HG03432 (cell line): ENCODE data around the gene SLC7A5.
"Not testable (repeated sequence)": the region's sequence is repeated elsewhere in the genome, so short reads cannot be mapped to it uniquely, and the experiment has no call there.

Experiments
- ATAC-seq: cut with Tn5 transposase; IDR thresholded peaks from one replicate; pipeline ENCODE4 v1.9.1; 2021; ENCODE audit warnings: mild to moderate bottlenecking, moderate library complexity; ENCODE audit not compliant: unreplicated experiment

SLC7A5 gene

DNA sequence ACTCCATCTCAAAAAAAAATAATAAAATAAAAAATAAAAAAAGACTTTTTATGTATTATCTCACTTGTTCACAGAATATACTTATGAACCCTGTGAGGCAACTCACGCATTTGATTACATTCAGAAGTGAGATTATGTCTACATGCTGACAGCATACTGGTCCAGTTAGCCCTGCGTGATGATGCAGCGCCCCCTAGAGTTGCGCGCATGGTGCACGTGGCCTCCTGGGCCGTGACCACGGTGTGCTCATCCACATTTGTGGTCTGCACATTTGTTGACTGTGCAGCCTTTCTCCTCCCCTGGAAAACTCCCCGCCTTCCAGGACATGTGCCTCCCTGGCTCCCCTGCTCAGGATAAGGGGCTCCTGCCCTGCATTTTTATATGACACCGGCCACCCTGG is 20.5 kb upstream of the SLC7A5 start:
- not testable (repeated sequence) for ATAC-seq

DNA sequence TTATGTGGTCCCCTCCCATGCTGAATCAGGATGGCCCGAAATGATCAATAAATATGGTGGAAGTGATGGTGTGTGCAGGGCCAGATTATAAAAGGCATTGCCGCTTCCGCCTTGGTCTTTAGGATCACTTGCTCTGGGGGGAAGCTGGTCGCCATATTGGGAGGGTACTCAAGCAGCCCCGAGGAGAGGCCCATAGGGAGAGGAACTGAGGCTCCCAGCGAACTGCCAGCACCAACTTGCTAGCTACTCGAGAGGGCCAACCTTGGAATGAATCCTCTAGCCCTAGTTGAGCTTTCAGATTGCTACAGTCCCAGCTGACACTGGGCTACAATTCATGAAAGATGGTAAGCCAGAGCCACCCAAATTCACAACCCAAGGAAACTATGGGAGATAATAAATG is 19.0 kb upstream of the SLC7A5 start:
- ATAC-seq: not testable (repeated sequence)

DNA sequence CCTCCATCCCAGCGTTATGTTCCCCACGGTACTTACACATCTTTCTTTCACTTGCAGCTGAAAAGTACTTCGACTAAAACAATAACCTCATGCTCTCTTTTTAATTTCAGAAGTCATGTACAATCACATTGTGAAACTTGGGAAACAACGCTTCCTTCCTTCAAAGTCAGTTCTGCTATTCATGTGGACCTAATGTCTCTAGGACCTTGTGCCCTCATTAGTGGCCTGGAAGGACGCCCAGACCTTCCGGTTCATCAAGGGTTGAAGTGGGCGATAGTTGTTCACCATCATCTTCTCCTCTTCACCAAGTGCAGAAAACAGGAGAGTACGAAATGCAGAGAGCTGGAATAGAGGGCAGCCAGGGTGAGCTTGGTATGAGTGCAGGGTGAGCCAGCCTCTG is 18.6 kb upstream of the SLC7A5 start:
- not testable (repeated sequence) for ATAC-seq

DNA sequence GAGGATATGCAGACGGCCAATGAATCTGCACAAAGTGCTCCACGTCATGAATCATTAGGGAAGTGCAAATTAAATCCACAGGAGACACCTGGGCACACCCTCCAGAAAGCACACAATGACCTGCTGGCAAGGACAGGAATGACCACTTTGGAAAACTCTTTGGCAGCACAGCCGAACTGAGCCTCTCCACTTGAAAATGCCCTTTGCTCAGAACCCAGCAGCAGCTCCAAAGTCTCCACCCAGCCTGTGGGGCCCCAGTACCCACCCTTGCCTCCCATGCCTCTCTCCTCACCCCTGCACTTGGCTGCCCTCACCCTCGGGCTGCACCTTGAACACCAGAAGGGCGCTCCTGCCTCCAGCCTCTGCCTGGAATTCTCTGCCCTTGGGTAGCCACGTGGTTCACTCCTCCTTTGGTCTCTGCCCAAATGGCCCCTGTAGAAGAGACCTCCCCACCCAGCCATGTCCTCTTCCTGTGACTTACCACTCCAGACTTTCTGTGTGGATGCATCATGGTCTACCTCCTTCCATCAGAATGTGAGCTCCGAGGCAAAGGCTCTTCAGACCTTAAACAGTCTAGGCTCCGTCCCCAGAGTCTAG is 16.2 kb upstream of the SLC7A5 start:
- not testable (repeated sequence) for ATAC-seq

DNA sequence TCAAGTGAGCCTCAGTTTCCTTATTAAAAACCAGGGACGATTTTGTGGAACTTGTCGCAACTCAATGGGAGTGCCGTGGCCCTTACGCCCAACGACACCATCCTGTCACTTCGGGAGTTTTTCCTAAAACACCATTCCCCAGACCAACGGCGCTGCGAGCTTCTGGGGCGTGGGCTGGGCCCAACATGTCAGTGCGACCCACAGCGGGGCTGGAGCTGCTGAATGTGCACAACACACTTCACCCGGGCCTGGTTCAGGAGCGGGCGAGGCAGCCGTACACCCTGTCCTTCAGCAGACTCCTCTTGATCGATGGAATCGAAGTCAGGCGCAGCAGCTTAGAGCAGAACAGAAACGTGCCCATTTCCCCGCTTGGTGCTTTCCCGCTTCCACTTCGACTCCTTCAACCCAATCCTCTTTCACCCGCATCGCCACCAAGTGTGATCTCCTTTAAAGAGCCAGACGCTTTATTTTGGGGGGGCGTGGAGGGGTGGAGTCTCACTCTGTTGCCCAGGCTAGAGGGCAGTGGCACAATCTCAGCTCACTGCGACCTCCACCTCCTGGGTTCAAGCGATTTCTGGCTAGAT is 13.2 kb upstream of the SLC7A5 start:
- no peak for ATAC-seq

DNA sequence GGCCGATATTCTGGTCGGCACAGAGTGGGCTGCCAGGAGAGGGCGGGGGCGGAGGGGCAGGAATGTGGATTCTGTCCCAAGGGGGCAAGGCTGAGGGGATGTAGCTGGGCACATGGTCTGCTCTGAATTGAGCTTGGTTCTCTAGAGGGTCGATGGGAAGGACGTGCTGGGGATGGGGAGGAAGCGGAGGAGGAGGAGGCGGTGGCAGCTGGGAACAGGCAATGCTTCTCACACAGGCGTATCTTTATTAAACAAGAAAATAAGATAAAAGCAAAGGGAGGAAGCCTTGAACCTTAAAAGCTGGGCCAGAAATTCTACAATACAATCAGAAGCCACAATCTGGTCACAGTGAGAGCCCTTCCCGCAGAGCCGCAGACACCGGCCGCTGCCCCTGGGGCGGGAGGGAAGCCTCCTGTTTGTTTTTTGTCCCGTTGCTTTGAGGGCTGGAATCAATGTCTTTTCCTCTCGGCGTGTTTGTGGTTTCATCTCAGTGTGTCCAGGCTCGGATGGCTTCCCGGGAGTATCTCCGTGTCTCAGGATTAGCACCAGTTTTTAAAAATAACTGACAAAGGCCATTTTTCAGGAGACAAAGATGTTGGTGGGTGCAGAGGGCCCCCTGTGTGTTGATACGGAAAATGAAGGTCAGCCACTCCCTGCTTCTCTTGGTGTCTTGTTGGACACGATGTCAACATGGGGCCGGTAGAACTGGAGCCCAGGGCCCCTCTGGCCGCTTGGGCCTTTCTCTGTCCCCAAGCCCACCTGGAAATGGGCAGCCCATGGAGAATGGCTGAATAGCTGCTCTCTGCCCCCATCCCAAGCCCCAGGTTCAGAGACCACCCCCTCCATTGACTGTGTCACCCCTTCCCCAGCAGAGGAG is 12.3 kb upstream of the SLC7A5 start:
- no peak for ATAC-seq

DNA sequence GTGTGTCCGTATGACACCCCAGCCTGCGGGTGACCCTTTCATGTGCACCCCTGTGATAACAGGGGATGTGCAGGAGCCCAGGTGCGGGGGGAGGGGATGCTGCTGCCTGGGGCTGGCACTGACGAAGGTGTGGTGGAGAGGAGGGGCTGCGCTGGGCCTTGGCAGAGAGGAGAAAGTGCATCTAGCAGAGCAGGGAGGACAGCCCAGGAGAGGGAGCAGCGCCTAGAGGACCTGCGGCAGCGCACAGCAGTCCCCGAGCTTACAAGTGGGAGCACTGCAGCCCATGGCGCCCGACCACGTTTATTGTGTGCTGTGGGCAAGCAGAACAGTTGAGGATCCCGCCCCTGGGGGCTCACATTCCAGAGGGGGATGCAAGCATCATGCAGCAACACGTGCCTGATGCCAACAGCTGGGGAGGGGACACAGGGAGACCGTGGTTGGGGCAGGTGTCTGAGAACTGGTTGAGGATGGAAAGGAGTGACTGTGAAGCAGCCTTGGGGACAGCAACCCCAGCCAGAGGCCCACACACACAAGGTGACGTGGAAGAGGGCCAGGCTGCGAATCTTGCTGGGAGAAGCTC is 10.9 kb upstream of the SLC7A5 start:
- no peak for ATAC-seq

DNA sequence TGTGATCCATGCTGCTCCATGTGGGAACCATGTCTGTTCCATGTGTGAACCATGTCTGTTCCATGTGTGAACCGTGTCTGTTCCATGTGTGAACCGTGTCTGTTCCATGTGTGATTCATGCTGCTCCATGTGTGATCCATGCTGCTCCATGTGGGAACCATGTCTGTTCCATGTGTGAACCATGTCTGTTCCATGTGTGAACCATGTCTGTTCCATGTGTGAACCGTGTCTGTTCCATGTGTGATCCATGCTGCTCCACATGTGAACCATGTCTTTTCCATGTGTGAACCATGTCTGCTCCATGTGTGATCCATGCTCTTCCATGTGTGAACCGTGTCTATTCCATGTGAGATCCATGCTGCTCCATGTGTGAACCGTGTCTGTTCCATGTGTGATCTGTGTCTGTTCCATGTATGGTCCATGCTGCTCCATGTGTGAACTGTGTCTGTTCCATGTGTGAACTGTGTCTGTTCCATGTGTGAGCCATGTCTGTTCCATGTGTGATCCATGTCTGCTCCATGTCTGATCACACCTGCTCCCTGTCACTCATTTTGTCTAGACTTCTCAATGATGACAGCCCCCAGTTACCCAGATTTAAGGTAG is 10.2 kb upstream of the SLC7A5 start:
- not testable (repeated sequence) for ATAC-seq

DNA sequence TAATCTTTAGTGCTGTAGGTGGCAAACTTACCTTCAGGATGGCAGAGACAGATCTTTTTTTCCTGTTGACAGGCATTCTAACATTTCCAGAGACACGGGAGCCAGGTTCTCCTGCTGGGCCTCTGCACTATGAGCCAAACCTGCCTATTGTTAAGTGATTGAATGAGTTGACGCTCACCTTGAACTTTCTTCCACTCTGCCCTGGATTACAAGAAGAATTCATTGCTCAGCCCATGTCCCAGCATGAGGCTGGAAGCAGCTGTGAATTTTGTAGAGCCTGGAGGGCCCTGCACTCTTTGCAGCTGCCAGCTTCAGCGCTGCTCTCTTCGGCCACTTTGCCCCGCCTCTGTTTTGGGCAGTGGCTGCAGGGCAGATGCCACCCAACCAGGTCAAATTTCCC is 9.4 kb upstream of the SLC7A5 start:
- ATAC-seq: no peak

DNA sequence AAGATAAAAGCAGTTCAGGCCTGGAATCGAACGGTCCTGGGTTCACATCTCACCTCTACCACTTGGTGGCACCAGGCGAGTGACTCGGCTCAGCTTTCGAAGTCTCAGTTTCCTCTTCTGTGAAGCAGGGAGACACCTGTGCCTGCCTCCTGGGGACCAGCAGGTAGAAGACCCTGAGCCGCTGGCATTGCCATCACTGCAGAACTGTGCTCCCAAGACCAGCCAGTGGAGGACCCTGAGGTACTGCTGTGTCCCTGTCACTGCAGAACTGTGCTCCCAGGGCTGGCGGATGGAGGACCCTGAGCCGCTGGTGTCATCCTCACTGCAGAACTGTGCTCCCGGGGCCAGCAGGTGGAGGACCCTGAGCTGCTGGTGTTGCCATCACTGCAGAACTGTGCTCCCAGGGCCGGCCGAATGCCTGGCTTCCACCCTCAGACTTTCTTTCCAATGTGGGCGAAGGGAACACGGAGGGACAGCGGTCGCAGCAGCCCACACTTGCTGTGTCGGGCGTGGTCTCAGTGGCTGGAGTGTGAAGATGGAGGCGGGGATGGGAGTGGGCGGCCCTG is 8.7 kb upstream of the SLC7A5 start:
- ATAC-seq: no peak

DNA sequence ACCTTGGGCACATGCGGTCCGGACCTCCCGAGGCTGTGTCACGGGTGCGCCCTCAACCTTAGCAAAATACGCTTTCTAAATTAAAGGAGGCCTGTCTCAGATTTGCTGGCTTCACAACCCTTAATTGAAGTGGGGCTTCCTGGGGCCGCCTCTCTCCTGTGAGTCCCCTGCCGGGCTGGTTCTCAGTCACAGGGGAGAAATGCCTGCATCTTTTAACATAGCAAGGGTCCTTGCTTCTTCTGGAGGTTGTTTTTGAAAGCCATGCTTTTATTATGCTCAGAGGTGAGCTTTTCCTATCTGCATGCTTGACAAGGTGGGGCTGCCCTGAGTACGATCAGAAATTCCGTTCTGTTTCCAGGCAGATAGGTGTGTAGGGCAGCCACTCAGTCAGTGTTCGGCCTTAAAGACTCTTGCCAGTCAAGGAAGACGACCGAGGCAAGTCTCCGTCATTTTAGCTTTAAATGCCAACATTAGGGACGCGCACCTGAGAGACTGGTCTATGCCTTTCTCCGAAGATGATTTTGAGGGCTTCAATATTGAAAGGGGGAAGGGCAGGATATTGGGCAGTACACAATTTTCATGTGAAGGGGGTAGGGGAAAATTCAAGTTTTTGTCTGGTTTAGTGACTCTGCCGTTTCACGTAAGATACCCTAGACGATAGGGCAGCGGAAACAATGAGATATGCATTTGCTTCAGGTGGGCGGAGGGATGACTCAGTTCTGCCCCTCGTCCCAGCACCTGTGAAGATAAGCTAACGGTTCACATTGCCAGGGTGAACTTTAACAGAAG is 5.5 kb upstream of the SLC7A5 start:
- no peak for ATAC-seq

DNA sequence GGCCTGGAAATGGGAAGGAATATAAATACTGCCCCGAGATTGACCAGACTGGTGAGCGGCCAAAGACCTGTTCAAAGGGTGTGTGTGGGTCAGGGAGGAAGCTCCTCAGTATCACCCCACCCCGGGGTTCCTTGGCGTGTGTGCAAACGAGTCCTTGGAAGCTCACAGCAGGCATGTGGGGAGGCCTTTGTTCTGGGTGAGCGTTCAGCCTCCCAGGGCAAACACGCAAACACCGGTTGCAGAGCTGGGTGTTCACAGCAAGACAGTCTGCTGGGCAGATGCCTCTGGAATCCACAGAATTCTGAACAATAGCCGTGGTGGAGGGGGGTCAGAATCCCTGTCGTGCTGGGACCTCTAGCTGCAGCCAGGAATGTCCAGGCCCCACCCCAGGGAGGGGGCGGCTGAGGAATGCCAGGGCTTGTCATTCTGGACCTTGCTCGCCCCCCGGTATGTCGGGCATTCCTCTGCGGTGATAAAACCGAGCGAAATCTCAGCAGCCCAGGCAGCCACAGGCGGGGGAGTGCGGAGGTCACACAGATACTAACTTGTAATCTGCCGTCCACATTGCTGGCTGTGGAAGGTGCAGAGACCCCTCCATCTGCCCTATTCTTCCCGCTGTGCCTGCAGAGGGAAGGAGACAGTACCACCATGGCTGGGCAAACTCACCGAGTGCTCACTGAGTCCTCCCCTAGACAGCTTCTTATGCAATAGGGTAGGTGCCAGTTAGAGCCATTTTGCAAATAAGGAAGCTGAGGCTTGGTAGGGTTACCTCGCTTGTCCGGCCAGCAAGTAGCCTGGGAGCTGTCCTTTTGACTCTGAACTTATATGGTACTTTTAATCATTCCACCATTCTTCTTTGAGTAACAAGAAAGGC is 1.3 kb upstream of the SLC7A5 start:
- ATAC-seq: not testable (repeated sequence)

DNA sequence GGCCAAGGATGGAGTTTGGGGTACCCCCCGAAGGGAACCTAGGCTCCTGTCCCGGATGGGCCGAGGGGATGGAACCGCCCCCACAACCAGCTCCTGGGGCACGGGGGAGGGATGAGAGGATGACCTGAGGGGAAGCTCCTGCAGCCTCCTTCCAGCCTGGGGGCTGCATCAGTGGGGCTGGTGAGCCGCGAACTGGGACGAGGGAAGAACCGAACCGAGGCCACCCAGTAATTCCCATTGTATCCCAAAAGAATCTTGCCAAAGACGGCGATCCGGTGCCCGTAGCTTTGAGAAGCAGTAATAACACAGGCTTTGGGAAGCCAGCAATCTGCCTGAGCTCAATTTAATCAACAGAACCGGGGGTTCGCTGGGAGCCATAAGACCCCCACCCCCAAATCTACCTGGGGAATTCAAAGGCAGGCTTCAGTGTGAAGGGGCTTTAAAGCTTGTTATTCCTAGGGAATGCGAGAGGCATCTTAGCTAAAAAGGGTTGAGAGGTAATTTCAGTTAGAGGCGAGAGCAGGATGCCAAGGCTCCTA is 641 bp upstream of the SLC7A5 start:
- not testable (repeated sequence) for ATAC-seq

DNA sequence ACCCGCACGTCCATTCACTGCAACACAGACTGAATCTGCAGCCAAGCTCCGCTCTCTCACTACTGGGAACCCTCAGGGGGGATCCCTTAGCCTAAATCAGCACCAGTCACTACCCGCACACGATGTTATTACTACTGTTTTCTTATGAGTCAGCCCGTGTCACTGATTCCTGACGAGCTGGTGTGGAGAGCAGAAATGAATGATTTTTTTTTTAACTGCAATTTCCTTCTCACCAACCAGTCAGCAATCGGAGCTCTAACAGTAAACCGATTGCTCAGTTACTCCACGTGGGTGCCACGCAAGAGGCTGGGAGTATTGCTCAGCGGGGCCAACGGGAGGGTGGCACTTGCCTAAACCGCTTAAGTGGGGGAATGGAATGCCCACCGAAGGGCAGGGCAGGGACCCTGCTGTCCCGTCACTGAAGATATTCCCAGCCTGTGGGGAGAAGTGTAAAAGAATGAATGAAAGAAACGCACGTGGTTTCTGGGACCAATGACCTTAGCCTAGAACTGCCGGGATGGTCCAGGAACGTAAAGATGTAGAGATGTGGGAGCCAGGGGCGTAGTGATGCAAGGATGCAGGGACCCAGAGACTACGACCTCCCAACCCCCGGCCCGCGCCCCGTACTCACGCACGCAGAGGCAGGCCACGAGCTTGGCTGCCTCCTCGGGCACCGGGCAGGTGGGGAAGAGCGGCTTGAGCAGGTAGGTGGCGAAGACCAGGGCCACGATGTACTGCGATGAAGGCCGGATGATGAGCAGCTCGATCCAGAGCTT is 865 bp downstream of the SLC7A5 start:
- ATAC-seq: peak; percentile 26

DNA sequence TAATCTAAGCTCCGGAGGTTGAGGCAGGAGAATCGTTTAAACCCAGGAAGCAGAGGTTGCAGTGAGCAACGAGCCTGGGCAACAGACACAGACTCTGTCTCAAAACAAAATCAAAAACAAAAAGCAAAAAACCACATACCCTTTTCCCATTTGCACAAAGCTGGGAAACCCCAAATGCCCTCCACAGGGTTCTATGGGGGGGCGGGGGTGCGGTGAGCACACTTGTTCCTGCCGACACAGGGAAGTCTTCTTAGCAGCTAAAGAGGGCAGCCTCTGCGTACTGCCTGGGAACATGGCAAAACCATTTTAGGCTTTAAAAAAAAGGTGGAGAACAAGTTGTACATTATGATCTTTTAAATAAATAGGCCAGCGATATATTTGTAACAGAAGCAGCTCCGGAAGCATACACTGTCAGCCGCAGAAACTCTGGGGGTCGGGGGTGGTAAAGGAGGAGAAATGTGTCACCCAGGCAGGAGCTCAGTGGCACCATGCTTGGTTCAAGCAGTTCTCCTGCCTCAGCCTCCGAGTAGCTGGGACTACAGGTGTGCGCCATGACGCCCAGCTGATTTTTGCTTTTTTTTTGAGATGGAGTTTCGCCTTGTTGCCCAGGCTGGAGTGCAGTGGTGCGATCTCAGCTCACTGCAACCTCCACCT is 3.3 kb downstream of the SLC7A5 start:
- not testable (repeated sequence) for ATAC-seq

DNA sequence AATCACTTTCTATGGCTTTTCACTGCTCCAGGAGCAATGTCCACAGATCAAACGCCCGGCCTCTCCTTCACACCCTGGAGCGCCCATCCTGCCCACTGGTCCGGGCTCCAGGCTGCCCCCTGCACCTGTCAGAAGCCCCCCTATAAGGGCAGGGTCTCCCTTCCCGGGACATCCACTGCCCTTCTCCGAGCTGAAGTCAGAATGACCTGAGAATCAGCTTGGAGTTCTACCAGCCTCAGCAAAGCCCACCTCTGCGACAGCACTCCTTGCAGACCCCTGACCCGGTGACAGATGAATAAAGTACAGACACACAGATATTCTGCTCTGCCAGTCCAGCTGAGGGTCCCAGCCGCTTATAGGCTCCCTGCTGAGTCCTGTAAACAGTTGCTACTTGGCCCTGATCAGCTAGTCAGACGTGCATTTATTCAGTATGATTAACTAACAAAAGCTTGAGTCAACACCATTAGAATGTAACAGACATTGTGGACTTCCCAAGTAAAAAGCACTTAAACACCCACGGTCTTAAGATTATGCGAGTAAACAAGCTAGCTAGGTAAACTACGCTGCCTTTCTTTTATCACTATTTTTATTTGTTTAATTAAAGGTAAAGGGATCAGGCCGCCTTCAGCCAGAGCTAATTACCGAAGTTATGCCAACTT is 4.8 kb downstream of the SLC7A5 start:
- no peak for ATAC-seq

DNA sequence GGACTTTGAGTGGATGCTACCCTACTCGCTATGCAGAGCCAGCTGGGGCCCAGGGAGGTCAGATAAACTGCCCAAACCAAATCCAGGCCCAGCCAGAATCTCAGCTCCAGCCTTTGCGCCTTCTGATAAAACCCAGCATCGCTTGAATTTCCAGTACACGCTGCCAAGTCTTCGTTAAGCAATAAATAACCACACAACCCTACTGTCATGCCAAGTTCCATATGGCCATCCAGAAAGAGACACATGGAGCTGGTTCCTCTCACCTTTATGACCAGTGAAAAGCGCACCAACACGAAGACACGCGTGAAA is 6.0 kb downstream of the SLC7A5 start:
- ATAC-seq: not testable (repeated sequence)
